NCI-H748 treated with DMSO at 0.1 percent for 48 hours (cell line): ENCODE results near the gene NR0B2.
"Not testable (repeated sequence)": the region's sequence is repeated elsewhere in the genome, so short reads cannot be mapped to it uniquely, and the experiment has no call there.

Experiments used
- DNase-seq: peaks from one replicate; lab custom pipeline; 2025; lab: John Stamatoyannopoulos, UW

Gene NR0B2

DNA sequence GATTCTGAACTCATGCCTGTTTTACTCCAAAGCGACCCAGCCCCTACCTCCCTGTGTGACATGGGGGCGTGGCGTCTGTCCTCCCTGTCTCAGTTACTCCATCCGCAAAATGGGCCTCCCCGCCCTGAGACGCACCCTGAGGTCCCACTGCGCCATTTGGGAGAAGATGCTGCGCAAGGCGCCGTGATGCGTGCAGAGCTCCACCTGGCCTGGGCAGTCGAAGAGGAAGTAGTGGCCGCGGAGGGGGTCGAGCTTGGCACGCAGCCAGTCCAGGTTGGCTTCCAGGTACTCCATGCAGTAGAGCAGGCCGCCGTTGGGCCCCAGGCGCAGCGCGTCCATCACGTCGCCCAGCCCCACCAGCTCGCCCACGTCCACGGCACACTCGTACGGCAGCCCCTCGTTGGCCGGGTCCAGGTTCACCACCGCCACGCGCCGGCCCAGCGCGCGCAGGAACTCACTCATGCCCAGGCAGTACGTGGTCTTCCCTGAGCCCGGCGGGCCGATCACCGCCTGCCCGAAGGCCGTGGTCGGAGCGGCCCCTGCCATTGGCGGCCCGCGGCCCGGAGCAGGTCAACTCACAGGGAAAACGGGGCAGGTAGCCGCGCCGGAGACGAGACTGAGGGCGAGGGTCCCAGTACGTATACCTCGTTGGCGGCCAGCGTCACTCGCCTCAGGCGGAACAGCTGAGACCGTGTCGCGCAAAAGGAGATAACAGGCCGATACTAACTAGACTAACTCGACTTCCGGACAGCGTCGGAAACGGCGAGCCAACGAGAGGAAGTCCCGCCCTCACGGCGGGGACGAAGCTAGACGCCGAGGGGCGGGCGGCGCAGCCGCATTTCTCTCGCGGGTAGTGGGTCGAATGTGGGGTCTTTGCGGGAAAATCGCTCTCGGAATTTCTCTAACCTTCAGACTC lies 24.0 kb downstream of the NR0B2 start, which contains the start of gene GPN2:
Gene GPN2 (minus strand): TSS at position 733 of the 916 bp plus-strand sequence. CDS start 187 bp downstream, at position 546.
- DNase-seq = peak; percentile 26

DNA sequence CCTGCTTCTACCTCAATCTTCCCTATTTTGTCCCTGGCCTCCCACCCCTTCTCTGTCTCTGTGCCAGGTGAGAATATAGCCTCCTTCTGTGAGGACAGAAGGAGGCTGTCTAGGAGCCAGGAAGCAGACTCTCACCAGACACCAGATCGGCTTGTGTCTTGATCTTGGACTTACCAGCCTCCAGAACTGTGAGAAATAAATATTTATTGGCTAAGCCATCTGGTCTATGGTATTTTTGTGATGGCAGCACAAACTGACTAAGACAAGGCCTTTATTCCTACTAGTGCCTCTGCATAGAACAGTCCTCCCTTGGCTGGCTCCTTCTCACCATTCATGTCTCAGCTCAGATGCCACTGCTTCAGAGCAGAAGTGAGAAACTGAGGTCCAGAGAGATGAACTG lies 25.5 kb downstream of the NR0B2 start:
- DNase-seq = no peak

DNA sequence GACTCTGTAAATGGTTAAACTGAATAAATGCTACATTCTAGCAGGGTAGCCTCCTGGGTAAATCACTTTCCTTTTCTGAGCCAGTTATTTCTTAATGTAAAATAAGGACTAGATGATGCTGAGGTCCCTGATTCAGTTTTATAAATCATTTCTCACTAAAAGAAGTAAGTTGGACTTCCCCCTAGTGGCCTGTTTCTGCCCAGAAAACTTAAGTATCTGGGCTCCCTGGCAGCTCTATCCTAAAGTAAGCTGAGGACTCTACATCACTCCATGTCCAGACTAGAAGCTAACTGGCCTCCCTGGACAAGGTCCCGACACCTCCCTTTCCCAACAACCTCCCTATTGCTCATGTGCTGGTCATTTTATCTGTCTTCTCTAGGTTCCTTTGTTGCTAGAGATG lies 26.6 kb downstream of the NR0B2 start:
- no peak for DNase-seq

DNA sequence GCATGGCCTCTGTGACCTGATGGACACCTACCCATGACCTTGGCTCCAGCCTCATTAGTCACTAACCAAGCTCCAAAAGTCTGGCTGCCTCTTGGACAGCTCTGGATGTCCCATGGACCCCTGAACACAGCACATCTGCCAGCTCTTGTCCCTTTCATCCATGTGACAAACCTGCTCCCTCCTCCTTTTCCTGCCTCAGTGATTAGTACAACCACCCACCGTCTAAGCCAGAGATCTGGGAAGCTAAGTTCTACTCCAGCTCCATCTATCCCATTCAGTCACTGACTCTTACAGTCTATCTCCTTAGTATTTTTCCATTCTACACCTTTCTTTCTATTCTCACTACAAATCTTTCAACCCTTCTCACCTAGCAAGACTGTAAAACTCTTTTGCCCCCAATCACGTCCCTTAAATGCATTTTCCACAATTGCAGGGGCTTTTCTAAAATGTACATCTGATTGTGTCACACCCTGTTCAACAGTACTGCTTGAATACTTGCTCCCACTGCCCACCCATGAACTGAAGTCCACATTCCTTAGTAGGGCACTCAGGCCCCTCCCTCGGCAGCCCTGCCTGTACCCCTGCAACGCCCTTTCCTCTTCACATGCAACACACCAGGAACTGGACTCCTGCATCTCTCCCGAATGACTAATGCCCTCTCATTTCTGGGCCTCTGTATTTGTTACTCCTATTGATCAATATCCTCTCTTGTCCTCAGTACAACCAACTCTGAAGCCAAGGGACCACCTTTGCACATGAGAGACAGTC lies 30.9 kb downstream of the NR0B2 start:
- DNase-seq = no peak

DNA sequence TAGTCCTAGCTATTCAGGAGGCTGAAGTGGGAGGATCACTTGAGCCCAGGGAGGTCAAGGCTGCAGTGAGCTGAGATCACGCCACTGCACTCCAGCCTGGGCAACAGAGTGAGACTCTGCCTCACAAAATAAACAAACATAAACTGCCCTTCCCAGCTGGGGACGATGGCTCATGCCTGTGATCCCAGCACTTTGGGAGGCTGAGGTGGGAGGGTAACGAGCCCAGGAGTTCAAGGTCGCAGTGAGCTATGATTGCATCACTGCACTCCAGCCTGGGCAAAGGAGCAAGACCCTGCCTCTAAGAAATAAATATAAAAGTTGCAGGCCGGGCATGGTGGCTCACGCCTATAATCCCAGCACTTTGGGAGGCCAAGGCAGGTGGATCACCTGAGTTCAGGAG lies 32.2 kb downstream of the NR0B2 start:
- not testable (repeated sequence) for DNase-seq

DNA sequence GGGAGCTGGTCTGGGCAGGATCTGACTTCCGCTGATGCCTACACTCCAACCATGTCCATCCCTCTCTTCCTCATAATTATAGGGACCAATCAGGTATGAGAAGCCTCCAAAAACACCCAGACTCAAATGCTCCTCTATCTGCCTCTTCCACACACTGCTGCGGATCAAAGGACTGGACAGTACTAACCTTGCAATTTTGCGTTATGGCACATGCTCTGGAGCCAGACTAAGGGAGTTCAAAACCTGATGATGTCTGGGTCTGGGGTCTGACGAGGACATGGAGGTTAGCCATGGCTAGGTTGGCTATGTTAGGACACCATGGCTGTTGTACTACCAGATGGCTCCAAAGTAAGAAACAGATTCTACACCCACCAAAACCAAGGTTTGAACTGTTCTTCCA lies 34.0 kb downstream of the NR0B2 start:
- no peak for DNase-seq

DNA sequence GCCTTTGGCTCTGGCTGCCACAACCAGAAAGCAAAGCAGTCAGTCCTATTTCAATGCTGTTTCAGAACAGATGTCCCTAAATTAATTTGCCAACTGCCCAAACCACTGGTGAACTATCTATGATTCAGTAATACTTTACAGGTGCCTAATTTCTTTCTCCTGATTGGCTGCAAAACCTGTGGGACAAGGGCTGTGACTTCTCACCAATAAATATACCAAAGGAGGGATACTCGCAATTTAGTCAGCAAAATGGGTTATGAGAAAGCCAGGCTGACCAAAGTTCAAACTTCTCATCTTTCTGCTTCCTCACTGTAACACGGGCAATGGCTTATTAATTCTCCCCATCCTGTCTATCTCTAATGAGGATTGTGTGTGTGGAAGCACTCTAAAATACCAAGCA lies 36.4 kb downstream of the NR0B2 start:
- DNase-seq = no peak

DNA sequence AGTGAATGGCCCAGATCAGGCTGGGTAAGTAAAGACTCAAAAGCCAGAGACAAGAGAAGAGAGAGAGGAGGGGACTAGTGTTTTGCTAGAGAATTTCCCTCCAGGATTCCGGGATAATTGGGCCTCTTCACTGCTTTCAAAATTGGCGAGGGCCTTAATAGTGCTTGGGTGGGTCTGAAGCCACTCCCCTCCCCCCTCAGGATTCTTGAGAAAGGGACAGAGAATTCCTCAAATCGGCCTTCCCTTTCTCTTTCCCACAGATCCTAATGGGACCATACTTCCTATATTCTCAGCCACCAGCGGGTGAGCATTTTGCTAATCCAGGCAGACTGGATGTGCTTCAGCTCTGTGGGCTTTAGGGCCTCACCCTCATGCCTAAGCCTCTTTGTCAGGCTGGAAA lies 38.9 kb downstream of the NR0B2 start:
- DNase-seq = no peak

DNA sequence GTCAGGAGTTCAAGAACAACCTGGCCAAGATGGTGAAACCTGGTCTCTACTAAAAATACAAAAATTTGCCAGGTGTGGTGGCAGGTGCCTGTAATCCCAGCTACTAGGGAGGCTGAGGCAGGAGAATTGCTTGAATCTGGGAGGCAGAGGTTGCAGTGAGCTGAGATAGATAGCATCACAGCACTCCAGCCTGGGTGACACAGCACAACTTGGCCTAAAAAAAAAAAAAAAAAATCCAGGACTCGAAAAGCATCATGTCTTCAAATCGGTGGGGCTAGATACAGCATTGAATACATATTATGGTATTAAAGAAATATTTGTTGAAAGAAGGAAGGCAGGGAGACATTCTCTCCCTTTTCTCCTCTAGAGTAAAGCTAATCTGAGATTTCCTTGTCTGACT lies 40.7 kb downstream of the NR0B2 start:
- not testable (repeated sequence) for DNase-seq

DNA sequence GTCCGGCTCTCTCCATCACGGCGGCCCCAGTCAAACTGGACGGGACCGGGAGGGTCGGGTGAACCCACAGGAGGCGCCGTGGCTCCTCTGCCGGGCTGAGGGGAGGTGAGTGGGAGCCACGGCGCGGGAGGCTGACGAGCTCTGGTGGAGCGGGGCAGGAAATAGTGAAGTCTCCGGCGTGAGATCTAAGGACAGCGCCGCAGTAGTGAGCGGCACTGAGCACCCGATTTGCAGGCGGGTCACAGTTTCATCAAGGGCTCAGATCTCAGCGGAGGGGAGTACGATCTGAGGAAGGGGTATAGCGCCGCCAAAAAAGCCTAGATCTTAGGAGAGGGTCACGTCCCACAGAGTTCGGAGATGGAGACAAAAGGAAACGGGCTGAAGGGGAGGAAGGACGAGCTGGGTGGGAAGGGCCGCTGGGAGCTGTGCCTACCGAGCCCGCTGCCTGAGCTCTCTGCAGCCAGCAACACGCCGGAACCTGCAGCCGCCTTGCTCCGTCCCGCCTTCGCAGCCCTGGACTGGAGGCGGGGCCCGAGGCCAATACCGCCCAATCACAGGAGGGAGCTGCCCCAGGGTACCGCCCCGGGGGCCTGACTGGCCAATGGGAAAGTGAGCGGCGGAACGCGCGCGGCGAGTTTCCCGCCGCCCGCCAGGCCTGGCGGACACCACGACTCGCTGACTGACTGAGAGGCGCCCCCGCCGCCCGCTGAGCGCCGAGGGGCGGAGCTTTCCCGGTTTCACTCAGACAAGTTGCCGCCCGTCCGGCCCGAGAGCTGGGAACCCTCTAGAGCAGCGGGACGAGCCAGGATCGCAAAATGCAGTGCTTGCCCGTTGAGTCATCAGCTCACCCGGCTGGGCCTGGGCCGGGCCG lies 48.9 kb downstream of the NR0B2 start:
- peak; percentile 81 for DNase-seq

DNA sequence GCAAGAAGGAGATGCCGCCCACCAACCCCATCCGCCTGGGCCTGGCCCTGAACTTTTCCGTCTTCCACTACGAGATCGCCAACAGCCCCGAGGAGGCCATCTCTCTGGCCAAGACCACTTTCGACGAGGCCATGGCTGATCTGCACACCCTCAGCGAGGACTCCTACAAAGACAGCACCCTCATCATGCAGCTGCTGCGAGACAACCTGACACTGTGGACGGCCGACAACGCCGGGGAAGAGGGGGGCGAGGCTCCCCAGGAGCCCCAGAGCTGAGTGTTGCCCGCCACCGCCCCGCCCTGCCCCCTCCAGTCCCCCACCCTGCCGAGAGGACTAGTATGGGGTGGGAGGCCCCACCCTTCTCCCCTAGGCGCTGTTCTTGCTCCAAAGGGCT lies 50.1 kb downstream of the NR0B2 start:
- DNase-seq = no peak

DNA sequence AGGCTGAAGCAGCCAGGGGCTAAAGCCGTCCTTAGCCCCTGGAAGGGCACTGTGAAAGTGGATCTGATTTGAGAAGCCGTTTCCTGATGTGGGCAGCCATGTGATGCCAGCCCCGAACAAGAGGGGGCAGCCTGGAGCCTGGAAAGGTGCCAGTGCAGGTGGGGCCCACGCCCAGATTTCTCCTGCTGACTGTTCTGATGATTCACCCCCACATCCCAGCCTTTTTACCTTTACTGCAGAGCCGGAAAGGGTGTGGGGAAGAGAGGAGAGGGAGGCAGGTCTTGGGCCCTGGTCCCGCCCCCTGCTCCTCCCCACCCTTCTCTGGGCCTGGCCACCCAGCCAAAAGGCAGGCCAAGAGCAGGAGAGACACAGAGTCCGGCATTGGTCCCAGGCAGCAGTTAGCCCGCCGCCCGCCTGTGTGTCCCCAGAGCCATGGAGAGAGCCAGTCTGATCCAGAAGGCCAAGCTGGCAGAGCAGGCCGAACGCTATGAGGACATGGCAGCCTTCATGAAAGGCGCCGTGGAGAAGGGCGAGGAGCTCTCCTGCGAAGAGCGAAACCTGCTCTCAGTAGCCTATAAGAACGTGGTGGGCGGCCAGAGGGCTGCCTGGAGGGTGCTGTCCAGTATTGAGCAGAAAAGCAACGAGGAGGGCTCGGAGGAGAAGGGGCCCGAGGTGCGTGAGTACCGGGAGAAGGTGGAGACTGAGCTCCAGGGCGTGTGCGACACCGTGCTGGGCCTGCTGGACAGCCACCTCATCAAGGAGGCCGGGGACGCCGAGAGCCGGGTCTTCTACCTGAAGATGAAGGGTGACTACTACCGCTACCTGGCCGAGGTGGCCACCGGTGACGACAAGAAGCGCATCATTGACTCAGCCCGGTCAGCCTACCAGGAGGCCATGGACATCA lies 50.7 kb downstream of the NR0B2 start, which contains the start of gene SFN:
Gene SFN (plus strand): TSS at position 369 of the 904 bp plus-strand sequence. CDS start 64 bp downstream, at position 433.
- DNase-seq = peak; percentile 89

DNA sequence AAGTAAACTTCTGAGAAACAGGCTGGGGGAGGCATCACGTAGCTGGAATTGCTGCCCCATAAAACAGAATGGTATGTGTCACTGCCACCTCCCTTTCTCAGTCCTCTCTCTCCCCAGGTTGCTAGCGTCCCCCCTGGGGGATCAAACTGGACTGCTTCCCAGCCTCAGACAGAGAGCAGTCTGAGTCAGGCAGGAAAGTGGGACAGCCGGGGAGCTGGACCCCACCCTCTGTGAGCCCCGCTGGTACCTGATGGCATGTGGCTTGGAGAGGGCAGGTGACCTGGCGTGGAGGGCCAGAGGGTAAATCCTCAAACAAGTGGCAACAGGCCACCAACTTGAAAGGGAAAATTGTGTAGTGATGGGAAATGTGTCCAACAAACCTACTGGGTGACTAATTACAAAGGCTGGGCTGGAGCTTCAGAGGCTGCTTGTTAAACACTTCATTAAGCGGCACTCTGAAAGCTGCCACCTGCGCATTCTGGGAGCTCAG lies 51.8 kb downstream of the NR0B2 start:
- DNase-seq = no peak
